GM19463 (cell line): ENCODE measurements around the gene JSRP1.

Source experiments
- ATAC-seq: cut with Tn5 transposase; IDR thresholded peaks from one replicate; pipeline ENCODE4 v1.9.1; 2021; ENCODE audit warnings: mild to moderate bottlenecking, moderate library complexity; ENCODE audit not compliant: unreplicated experiment

The JSRP1 gene

GRCh38 chr19:2268480-2268830 lies 12.2 kb upstream of the JSRP1 start:
- ATAC-seq = no peak

- ATAC-seq = peak; percentile 31
These were observed 10.2 kb upstream of the JSRP1 start for GRCh38 chr19:2266183-2266993.

GRCh38 chr19:2261438-2262172 lies 5.4 kb upstream of the JSRP1 start:
- ATAC-seq = no peak

DNA sequence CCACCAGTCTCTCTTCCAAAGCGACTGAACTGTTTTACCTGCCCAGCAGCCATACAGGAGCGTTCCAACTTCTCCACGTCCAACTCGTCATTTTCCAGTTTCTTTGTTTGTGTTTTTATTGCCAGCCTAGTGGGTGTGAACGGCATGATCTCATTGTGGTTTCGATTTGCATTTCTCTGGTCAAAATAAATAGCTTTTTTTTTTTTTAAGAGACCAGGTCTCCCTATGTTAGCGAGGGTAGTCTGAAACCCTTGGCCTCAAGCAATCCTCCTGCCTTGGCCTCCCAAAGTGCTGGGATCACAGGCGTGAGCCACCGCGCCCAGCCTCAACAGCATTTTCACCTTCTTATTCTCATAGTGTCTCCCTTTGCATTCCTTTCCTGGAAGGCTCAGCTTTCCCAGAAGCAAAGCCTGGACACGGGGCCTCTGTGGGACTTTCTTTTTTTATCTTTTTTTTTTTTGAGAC lies 4.2 kb upstream of the JSRP1 start:
- ATAC-seq = no peak

DNA sequence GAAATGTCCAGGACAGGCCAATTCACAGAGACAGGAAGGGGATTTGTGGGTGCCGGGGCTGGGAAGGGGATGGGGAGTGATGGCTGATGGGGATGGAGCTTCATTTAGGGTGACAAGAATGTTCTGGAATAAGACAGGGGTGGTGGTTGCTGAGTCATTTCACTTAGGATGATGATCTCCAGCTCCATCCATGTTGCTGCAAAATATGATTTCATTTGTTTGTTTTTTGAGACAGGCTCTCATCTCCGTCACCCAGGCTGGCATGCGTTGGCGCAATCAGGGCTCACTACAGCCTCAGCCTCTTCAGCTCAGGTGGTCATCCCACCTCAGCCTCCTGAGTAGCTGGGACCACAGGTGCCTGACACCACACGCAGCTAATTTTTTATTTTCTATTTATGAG lies 3.1 kb upstream of the JSRP1 start:
- ATAC-seq = no peak

GRCh38 chr19:2255112-2255845 lies 938 bp downstream of the JSRP1 start:
- ATAC-seq = no peak

GRCh38 chr19:2254064-2254872 lies 1.9 kb downstream of the JSRP1 start:
- ATAC-seq = no peak

GRCh38 chr19:2253106-2254063 lies 2.8 kb downstream of the JSRP1 start:
- no peak for ATAC-seq

DNA sequence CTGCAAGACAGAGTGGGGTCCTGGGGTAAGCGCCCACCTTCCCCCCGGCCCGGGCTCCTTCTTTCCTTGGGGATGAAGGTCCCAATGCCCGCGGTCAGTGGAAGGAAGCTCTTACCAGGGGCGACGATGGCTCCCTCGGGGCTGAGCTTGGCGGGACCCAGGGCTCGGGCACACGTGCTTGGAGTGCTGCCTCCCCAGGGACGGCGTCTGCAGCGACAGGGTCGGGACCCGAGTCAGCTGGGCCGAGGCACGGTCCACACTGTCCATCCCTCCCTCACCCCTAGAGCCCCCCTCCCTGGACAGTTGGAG lies 3.5 kb downstream of the JSRP1 start:
- no peak for ATAC-seq

DNA sequence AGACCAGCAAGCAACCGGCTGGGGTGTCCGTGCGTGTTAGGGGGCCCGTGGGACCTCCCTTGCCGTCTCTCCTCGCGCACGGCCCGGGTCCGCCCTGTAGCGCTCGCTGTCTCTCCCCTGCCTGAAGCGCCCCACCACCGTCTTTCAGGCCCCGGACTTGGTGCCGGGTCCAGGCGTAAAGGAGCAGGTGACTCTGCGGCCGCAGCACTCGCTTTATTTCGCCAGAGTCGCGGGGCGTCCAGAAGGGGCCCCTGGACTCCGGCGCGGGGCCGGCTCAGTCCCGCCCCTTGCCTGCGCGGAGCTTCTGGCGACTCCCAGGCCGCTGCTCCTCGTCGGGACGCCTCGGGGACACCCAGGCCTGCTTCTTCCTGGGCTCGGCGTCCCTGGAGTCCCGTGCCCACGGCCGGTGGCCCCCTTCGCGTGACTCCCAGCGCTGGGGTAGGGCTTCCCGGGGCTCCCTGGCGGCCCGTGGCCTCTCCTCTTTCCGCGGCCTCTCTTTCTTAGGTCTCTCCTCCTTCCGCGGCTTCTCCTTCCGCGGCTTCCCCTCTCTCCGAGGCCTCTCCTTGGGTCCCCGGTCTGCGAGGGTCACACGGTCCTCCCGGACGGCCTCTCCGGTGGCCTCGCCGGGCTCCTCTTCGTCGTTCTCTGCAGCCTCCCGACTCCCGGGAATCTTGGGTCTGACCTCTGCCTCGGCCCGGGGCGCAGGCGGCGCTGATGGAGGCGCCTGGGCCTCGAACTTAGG lies 4.0 kb downstream of the JSRP1 start:
- ATAC-seq = no peak

DNA sequence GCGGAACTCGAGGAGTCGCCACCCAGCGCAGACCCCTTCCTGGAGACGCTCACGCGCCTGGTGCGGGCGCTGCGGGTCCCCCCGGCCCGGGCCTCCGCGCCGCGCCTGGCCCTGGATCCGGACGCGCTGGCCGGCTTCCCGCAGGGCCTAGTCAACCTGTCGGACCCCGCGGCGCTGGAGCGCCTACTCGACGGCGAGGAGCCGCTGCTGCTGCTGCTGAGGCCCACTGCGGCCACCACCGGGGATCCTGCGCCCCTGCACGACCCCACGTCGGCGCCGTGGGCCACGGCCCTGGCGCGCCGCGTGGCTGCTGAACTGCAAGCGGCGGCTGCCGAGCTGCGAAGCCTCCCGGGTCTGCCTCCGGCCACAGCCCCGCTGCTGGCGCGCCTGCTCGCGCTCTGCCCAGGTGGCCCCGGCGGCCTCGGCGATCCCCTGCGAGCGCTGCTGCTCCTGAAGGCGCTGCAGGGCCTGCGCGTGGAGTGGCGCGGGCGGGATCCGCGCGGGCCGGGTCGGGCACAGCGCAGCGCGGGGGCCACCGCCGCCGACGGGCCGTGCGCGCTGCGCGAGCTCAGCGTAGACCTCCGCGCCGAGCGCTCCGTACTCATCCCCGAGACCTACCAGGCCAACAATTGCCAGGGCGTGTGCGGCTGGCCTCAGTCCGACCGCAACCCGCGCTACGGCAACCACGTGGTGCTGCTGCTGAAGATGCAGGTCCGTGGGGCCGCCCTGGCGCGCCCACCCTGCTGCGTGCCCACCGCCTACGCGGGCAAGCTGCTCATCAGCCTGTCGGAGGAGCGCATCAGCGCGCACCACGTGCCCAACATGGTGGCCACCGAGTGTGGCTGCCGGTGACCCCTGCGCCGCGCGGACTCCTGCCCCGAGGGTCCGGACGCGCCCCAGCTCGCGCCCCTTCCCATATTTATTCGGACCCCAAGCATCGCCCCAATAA lies 4.8 kb downstream of the JSRP1 start:
- ATAC-seq = no peak

GRCh38 chr19:2250766-2251105 lies 5.5 kb downstream of the JSRP1 start:
- no peak for ATAC-seq

DNA sequence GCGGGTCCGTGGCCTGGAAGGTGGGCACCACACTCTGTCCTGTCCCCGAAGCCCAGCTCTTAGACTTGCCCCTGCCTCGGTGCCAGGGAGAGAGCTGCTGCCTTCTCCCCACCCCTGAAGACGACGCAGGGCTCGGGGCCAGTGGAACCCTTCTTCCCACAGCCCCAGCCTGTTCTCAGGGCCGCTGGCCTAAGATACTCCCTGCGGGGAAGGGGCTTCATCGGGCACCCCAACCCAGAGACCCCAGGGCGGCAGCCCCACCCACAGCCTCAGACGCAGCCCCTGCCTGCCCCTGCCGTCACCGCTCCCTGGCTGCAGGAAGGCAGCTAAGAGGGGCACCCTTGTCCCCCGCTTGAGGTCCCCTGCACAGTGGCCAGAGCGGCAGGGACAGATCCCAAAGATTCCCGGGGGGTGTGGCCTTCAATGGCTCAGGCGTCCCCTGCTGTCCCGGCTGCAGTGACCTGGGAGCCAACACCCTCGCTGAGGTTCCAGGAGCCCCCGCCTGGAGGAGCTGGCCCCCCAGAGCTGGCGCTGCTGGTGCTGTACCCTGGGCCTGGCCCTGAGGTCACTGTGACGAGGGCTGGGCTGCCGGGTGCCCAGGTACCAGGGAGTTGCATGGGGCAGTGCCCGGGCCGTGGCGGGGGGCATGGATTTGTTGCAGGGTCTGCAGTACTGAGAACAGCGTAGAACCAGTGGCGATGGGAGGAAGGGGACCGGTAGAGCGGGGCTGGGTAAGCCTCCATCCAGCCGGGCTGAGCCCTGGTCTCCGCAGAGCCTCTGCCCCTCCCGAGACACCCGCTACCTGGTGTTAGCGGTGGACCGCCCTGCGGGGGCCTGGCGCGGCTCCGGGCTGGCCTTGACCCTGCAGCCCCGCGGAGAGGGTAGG lies 6.1 kb downstream of the JSRP1 start:
- no peak for ATAC-seq

- no peak for ATAC-seq
These were observed 7.0 kb downstream of the JSRP1 start, which contains the start of gene AMH for GRCh38 chr19:2249010-2249866. AMH (plus strand) TSS chr19:2249323; CDS start chr19:2249333, 10 bp downstream.

DNA sequence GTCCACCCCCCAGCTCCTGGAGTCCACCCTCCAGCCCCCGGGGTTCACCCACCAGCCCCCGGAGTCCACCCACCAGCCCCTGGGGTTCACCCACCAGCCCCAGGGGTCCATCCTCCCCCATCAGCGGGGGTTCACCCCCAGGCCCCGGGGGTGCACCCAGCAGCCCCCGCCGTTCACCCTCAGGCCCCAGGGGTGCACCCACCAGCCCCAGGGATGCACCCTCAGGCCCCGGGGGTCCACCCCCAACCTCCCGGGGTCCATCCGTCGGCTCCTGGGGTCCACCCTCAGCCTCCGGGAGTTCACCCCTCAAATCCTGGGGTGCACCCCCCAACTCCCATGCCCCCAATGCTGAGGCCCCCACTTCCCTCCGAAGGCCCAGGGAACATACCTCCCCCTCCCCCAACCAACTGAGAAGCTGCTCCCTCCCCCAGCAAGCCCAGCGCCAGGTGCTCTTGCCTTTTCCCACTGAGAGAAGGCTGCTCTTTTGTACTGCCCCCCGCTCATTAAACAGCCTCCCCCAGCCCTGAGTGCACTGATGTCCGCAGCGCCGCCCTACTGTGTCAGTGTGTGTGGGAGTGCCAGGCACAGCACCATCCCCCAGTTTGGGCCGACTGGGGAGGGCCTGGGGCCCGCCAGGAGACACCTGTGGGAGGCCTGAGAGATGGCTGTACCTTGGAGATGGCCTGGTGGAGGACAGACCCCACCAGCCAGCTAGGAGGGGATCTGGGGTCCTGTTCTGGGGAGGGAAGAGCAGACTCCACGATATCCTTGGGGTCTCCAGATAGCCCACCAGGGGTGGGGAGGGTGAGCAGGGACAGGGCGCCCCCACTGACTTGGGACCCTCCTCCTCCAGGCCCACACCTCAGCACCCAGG lies 7.8 kb downstream of the JSRP1 start:
- ATAC-seq = no peak
